ENCODE measurements around the gene CCAR1.
"Not testable (repeated sequence)": the region's sequence is repeated elsewhere in the genome, so short reads cannot be mapped to it uniquely, and the experiment has no call there.

CCAR1 gene

GRCh38 chr10:68720793-68721672, at the start of gene CCAR1:
Gene CCAR1, plus strand, starts transcription at chr10:68721239. Its CDS starts 1,266 bp downstream, at chr10:68722505.
- DNase-seq (ENCODE audit: low read depth, low spot score), result peak; percentile 98

- DNase-seq (ENCODE audit: low read depth, low spot score), result no peak
Measured at GRCh38 chr10:68684413-68684812, 36.6 kb upstream of the CCAR1 start.

DNA sequence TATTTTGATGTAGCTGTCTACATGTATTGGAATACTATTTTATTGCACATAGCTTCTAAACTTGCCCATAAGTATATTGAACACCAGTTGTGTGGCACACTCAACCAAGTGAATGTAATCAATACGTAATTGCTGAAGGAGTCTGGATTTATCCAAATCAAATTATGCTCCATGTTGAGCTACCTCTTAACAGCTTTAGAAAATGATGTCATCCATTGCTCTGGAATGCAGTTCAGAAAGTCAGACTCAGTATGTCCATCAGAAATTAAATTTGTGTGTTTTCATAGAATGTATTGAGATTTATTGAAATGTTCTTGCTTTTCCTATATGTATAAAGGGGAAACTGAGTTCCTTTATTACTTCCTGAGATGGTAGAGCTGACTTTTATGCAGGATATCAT, 25.0 kb upstream of the CCAR1 start:
- DNase-seq (ENCODE audit: low read depth, low spot score), result no peak

DNA sequence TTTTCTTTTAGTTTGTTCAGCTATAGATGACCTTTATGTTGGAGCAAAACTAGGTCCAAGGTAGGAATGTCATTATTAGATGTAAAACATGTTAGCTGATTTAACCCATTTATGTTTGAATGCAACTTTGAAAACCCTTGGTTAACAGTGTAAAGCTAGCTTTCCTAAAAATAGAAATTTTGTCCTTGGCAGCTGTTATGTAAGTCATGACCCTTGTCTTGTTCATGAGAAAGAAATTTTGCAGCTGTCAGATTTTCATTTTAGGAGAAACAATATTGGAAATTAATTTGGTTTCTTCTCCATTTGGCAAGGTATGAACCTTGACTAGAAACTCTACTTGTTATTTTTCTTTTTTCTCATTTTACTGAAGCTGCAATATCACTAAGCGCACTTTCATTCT, 23.9 kb upstream of the CCAR1 start:
- no peak for DNase-seq (ENCODE audit: low read depth, low spot score)

- DNase-seq (ENCODE audit: low read depth, low spot score), result no peak
Measured at GRCh38 chr10:68700197-68700596, 20.8 kb upstream of the CCAR1 start.

GRCh38 chr10:68705548-68705947, 15.5 kb upstream of the CCAR1 start:
- no peak for DNase-seq (ENCODE audit: low read depth, low spot score)

DNA sequence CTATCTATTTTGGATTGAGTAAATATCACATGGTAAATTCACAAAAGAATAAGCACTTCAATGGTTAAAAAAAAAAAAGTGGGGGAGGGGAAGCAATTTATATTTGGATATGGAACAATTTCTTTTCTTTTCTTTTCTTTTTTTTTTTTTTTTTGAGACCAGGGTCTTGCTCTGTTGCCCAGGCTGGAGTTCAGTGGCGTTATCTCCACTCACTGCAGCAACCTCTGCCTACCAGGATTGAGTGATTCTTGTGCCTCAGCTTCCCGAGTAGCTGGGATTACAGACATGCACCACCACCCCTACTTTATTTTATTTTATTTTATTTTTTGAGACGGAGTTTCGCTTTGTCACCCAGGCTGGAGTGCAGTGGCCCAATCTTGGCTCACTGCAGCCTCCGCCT, 12.1 kb upstream of the CCAR1 start:
- not testable (repeated sequence) for DNase-seq (ENCODE audit: low read depth, low spot score)

GRCh38 chr10:68713065-68713464, 8.0 kb upstream of the CCAR1 start:
- DNase-seq (ENCODE audit: low read depth, low spot score), result not testable (repeated sequence)

DNA sequence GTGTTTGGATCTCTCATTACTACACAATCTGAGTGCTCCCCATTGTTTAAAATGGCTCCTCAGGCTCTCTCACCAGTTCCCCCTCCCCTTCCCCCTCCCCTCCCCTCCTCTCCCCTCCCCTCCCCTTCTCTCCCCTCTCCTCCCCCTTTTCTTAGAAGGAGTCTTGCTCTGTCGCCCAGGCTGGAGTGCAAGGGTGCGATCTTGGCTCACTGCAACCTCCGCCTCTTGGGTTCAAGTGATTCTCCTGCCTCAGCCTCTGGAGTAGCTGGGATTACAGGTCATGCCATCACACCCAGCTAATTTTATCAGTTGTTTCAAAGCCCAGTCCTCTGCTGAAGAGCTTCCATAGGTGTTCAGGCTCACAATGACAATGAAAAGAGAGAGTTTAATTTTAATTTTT, 3.6 kb upstream of the CCAR1 start:
- DNase-seq (ENCODE audit: low read depth, low spot score), result no peak

- DNase-seq (ENCODE audit: low read depth, low spot score), result no peak
Measured at GRCh38 chr10:68721673-68722335, 765 bp downstream of the CCAR1 start.

GRCh38 chr10:68725016-68725415, 4.0 kb downstream of the CCAR1 start:
- DNase-seq (ENCODE audit: low read depth, low spot score), result no peak

DNA sequence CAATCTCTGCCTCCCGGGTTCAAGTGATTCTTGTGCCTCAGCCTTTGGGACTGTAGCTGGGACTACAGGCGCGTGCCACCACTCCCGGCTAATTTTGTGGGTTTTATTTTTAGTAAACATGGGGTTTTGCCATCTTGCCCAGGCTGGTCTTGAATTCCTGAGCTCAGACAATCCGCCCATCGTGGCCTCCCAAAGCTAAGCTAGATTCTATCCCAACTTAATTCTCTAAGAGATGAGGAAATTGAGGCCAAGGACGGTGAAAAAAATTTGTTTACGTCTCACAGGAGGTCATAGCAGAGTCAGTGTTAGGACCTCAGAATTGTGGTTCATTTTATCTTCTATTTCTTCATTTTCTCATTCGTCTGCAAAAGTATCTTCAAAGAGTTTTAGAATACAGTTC, 6.1 kb downstream of the CCAR1 start:
- DNase-seq (ENCODE audit: low read depth, low spot score), result no peak

DNA sequence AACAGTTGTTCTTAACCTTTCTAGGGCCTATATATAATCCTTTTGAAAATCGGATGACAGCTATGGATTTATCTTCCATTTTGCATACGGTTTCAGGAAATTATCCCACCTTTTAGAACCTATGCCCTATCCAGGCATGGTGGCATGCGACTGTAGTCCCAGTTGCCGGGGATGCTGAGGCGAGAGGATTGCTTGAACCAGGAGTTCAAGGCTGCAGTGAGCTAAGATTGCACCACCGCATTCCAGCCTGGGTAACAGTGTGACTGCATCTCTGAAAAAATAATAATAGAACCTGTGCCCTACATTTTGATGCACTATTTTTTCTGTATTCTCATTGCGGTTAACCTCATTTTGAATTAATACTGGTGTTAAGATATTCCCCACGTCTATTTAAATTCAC, 11.6 kb downstream of the CCAR1 start:
- no peak for DNase-seq (ENCODE audit: low read depth, low spot score)

GRCh38 chr10:68734349-68734748, 13.3 kb downstream of the CCAR1 start:
- no peak for DNase-seq (ENCODE audit: low read depth, low spot score)

DNA sequence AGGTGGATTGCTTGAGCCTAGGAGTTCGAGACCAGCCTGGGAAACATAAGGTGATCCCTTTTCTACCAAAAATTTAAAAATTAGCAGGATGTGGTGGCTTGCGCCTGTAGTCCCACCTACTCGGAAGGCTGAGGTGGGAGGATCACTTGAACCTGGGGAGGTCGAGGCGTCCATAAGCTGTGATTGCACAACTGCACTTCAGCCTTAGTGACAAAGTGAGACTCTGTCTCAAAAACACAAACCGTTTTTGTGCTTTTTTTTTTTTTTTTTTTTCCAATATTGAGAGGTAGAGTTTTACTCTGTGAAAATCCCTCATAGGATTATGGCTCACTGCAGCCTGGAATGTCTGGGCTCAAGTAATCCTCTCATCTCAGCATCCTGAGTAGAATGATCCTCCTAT, 14.1 kb downstream of the CCAR1 start:
- no peak for DNase-seq (ENCODE audit: low read depth, low spot score)

GRCh38 chr10:68735739-68736138, 14.7 kb downstream of the CCAR1 start:
- not testable (repeated sequence) for DNase-seq (ENCODE audit: low read depth, low spot score)

- DNase-seq (ENCODE audit: low read depth, low spot score), result not testable (repeated sequence)
Measured at GRCh38 chr10:68740676-68741075, 19.6 kb downstream of the CCAR1 start.

- no peak for DNase-seq (ENCODE audit: low read depth, low spot score)
Measured at GRCh38 chr10:68742397-68742796, 21.4 kb downstream of the CCAR1 start.

DNA sequence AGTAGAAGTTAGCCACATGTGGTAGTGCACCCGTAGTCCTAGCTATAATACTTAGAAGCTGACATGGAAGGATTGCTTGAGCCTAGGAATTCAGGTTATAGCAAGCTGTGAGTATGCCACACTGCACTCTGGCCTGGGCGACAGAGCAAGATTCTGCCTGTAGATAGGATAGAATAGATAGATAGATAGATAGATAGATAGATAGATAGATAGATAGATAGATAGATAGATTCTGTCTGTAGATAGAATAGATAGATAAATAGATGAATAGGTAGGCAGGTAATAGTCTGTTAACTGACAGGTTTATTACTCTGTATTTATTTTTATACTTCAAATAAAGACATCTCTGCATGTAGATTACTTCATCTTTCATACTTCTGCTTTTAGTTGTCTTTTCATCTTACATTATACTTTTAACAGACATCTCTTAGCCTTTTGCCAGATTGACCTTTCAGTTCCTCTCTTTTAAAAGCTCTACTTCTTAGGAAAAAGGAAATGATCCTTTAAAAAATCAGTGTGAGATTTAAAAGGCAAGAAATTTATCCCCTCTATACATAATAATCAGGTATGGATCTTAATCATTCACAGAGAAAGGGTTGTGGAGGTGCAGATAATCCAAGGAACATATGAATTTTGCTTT, 31.8 kb downstream of the CCAR1 start:
- DNase-seq (ENCODE audit: low read depth, low spot score), result no peak

DNA sequence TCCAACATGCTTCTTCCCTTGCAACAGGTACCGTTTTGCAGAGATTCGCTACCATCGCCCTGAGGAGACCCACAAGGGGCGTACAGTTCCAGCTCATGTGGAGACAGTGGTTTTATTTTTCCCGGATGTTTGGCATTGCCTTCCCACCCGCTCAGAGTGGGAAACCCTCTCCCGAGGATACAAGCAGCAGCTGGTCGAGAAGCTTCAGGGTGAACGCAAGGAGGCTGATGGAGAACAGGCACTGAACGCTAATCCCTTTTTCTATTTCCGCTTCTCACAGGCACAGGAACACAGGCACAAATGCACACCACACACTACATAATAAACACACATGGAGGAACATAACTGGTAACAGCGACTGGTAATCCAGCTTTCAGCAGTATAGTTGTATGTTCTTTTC, 35.2 kb downstream of the CCAR1 start:
- no peak for DNase-seq (ENCODE audit: low read depth, low spot score)

- DNase-seq (ENCODE audit: low read depth, low spot score), result no peak
Measured at GRCh38 chr10:68756766-68757165, 35.7 kb downstream of the CCAR1 start.

- no peak for DNase-seq (ENCODE audit: low read depth, low spot score)
Measured at GRCh38 chr10:68759223-68759863, 38.3 kb downstream of the CCAR1 start.

All from smooth muscle cell of the brain vasculature (primary cell).